ENCODE results near the gene ST6GALNAC1. TPM values are rescaled to one million over a fixed set of nuclear protein-coding genes. Genes with fewer than 3 reads are reported as not detected.
A peak's percentile ranks its signal among the peaks of the same experiment; 100 is the strongest.
"Not testable (repeated sequence)": the region's sequence is repeated elsewhere in the genome, so short reads cannot be mapped to it uniquely, and the experiment has no call there.

Gene ST6GALNAC1
- total and polyA plus RNA-seq, 2 donors from 2014 or later, result 0.31 TPM; not detected in 1

DNA sequence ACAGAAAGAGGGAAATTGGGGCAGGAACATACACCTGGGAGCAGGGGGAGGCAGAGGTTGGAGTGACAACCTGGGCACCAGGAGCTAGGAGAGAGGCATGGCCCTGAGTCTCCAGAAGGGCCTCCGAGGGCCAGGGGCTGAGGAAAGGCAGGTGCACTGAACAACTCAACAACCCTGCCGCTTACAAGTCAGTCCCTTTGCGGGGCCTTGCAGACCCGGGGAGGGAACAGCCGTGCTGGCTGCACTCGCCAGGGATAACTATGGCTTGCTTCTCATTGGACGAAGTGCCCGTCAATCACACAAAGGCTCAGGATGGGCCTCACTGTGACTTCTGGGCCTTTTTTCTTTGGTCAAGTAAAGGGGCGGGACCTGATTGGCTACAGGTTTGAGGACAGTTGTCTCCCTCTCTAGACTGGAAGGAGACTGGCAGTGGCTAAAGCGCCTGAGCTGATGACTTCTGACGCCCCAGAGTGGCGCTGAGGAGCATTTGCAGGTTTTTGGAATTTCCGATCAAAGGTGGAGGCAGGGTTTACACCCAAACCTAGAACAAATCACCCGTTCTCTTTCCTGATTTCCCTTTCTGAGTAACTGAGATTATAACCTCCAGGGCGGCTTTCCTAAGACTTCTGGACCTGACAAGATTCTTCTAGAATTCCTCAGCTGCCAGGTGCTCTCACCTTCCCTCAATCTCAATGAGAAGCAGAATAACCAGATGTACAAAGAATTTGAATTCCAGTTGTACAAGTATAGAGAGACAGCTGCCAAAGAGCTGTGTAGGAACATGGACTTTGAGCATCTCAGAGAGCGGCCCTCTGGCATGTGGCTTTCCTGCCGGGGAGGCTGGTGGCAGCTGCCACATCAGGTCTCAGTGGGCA lies 30.3 kb downstream of the ST6GALNAC1 start:
- no peak for FAIRE-seq
- Histone ChIP-seq H3K4me3 (ENCODE audit: low read length in 3 of 3) (no peak overlapping the region), H3K36me3 (ENCODE audit: control insufficient read depth in 2 of 3, insufficient read depth in 3 of 3, low read length in 3 of 3) (no peaks in the 10 kb centered on the region), H3K27ac (ENCODE audit: low read depth in 2 of 2, low read length in 2 of 2) (no peak overlapping the region), H3K9ac (ENCODE audit: low read length in 3 of 3) (peak overlapping the region in 1 of 3 donors; percentile 22), H3K27me3 (ENCODE audit: control insufficient read depth, insufficient read depth, low read length) (no peaks in the 10 kb centered on the region), H3K4me1 (ENCODE audit: control insufficient read depth in 2 of 3, insufficient read depth in 2 of 3, low read depth in 1 of 3, low read length in 3 of 3) (peaks cover 0 to 4% (median 0%) of the 10 kb centered on the region in 3 donors), H3K9me3 (ENCODE audit: control insufficient read depth in 2 of 3, insufficient read depth in 1 of 3, low read length in 3 of 3) (no peaks in the 10 kb centered on the region)
- peak in 2 of 5 donors; percentile 52 to 72 for DNase-seq
- TF ChIP-seq CTCF (IDR thresholded peaks at IDR 0.05; ENCODE audit: borderline replicate concordance, extremely low read depth, insufficient read depth), result no peak
- intact Hi-C loops (cut with DNase I), result no loop called here

DNA sequence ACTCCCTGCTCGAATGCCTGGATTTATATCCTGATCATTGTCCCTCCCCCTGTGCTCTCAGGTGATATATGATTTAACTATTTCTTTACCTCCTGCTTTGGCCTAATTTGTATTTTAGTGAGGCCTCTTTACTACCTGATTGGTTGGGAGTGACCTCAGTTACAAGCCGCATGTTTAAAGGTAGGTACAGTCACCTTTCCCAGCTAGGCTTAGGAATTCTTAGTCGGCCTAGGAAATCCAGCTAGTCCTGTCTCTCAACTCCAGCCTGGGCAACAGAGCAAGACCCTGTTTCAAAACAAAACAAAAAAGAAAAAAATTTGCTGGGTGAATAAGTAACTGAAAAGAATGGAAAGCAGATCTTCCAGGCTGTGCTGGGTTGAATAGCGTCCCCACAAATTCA lies 31.1 kb downstream of the ST6GALNAC1 start:
- FAIRE-seq (no peak), DNase-seq (no peak)
- no peaks in the 10 kb centered on the region for H3K36me3 ChIP-seq (ENCODE audit: control insufficient read depth in 2 of 3, insufficient read depth in 3 of 3, low read length in 3 of 3)
- no peaks in the 10 kb centered on the region for H3K9me3 ChIP-seq (ENCODE audit: control insufficient read depth in 2 of 3, insufficient read depth in 1 of 3, low read length in 3 of 3)
- H3K27ac ChIP-seq (ENCODE audit: low read depth in 2 of 2, low read length in 2 of 2), result no peak overlapping the region
- H3K9ac ChIP-seq (ENCODE audit: low read length in 3 of 3), result peak overlapping the region in 1 of 3 donors; percentile 22
- no peak for TF ChIP-seq CTCF (IDR thresholded peaks at IDR 0.05; ENCODE audit: borderline replicate concordance, extremely low read depth, insufficient read depth)
- intact Hi-C loops (cut with DNase I), result no loop called here
- H3K4me3 ChIP-seq (ENCODE audit: low read length in 3 of 3), result no peak overlapping the region
- no peaks in the 10 kb centered on the region for H3K27me3 ChIP-seq (ENCODE audit: control insufficient read depth, insufficient read depth, low read length)
- H3K4me1 ChIP-seq (ENCODE audit: control insufficient read depth in 2 of 3, insufficient read depth in 2 of 3, low read depth in 1 of 3, low read length in 3 of 3), result peaks cover 0 to 4% (median 0%) of the 10 kb centered on the region in 3 donors

DNA sequence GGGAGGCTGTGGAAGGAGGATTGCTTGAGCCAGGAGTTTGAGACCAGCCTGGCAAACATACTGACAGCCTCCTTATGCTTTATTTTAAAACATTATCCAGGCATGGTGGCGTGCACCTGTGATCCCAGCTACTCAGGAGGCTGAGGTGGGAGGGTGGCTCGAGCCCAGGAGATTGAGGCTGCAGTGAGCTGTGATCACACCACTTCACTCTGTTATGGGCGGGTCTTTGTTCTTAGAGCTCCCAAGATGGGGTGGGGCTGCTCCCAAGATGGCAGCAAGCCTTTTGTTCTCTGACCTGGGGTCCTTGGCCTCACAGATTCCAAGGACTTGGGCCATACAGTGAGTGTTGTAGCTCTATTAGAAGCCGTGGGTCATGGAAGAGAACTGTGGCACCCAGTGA lies 31.8 kb downstream of the ST6GALNAC1 start:
- FAIRE-seq, result no peak
- Histone ChIP-seq H3K9me3 (ENCODE audit: control insufficient read depth in 2 of 3, insufficient read depth in 1 of 3, low read length in 3 of 3) (no peaks in the 10 kb centered on the region), H3K4me3 (ENCODE audit: low read length in 3 of 3) (no peak overlapping the region), H3K4me1 (ENCODE audit: control insufficient read depth in 2 of 3, insufficient read depth in 2 of 3, low read depth in 1 of 3, low read length in 3 of 3) (peaks cover 0 to 4% (median 0%) of the 10 kb centered on the region in 3 donors), H3K27ac (ENCODE audit: low read depth in 2 of 2, low read length in 2 of 2) (no peak overlapping the region), H3K9ac (ENCODE audit: low read length in 3 of 3) (no peak overlapping the region), H3K36me3 (ENCODE audit: control insufficient read depth in 2 of 3, insufficient read depth in 3 of 3, low read length in 3 of 3) (no peaks in the 10 kb centered on the region), H3K27me3 (ENCODE audit: control insufficient read depth, insufficient read depth, low read length) (no peaks in the 10 kb centered on the region)
- intact Hi-C loops (cut with DNase I), result no loop called here
- DNase-seq, result no peak
- no peak for TF ChIP-seq CTCF (IDR thresholded peaks at IDR 0.05; ENCODE audit: borderline replicate concordance, extremely low read depth, insufficient read depth)

- H3K4me3 ChIP-seq (ENCODE audit: low read length in 3 of 3); DNase-seq; H3K9ac ChIP-seq (ENCODE audit: low read length in 3 of 3); H3K27me3 ChIP-seq (ENCODE audit: control insufficient read depth, insufficient read depth, low read length); H3K4me1 ChIP-seq (ENCODE audit: control insufficient read depth in 2 of 3, insufficient read depth in 2 of 3, low read depth in 1 of 3, low read length in 3 of 3); FAIRE-seq; H3K36me3 ChIP-seq (ENCODE audit: control insufficient read depth in 2 of 3, insufficient read depth in 3 of 3, low read length in 3 of 3); H3K27ac ChIP-seq (ENCODE audit: low read depth in 2 of 2, low read length in 2 of 2); intact Hi-C loops (cut with DNase I); H3K9me3 ChIP-seq (ENCODE audit: control insufficient read depth in 2 of 3, insufficient read depth in 1 of 3, low read length in 3 of 3): not testable (repeated sequence)
Measured at GRCh38 chr17:76611080-76611749, 32.3 kb downstream of the ST6GALNAC1 start.

DNA sequence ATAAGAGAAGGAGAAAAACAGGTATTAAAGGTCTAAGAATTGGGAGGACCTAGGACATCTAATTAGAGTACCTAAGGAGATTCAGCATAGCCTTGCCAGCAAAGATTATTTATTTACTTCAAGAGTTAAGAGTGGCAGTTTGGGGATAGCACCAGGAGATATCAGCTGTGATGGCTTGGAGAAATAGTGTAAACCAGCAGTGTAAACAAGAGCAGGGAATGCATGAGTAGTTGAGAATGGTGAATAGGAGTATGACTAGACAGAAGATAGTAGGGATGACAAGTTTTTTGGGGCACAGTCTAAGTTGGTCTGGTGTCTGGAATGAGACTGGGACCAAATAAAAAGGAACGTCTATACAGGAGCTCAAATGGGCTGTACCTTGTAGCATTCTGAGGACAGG lies 36.9 kb downstream of the ST6GALNAC1 start:
- H3K4me3 ChIP-seq (ENCODE audit: low read length in 3 of 3); intact Hi-C loops (cut with DNase I); FAIRE-seq: not testable (repeated sequence)

More for the DNA sequence above, 36.9 kb downstream of the ST6GALNAC1 start:
- H3K9ac ChIP-seq (ENCODE audit: low read length in 3 of 3); DNase-seq; H3K27ac ChIP-seq (ENCODE audit: low read depth in 2 of 2, low read length in 2 of 2); H3K27me3 ChIP-seq (ENCODE audit: control insufficient read depth, insufficient read depth, low read length); H3K9me3 ChIP-seq (ENCODE audit: control insufficient read depth in 2 of 3, insufficient read depth in 1 of 3, low read length in 3 of 3); H3K36me3 ChIP-seq (ENCODE audit: control insufficient read depth in 2 of 3, insufficient read depth in 3 of 3, low read length in 3 of 3); H3K4me1 ChIP-seq (ENCODE audit: control insufficient read depth in 2 of 3, insufficient read depth in 2 of 3, low read depth in 1 of 3, low read length in 3 of 3): not testable (repeated sequence)
